ENCODE measurements around the gene LSM4. TPM values are rescaled to one million over a fixed set of nuclear protein-coding genes. Genes with fewer than 3 reads are reported as not detected.

Gene LSM4
- total and polyA plus RNA-seq, 2 of the 13 experiments (the other 11 are each of a cell fraction or from before 2014, with no cell fraction given): 65.8 to 166 TPM

GRCh38 chr19:18300930-18301717 lies 21.8 kb downstream of the LSM4 start (continued):
- no peak for TF ChIP-seq DBP (CRISPR knock-in tag; IDR thresholded peaks at IDR 0.05; ENCODE audit: not compliant biosample characterization)
- no peak for TF ChIP-seq PLRG1 (conservative IDR thresholded peaks at IDR 0.05)
- no peak for TF ChIP-seq ZNF124 (CRISPR knock-in tag; IDR thresholded peaks at IDR 0.05)
- TF ChIP-seq ZNF563 (CRISPR knock-in tag; IDR thresholded peaks at IDR 0.05): no peak
- TF ChIP-seq CENPX (CRISPR knock-in tag; IDR thresholded peaks at IDR 0.05): no peak
- TF ChIP-seq AHDC1 (CRISPR knock-in tag; IDR thresholded peaks at IDR 0.05; ENCODE audit: borderline replicate concordance): no peak
- TF ChIP-seq ZNF749 (CRISPR knock-in tag; IDR thresholded peaks at IDR 0.05; ENCODE audit: borderline replicate concordance): no peak
- TF ChIP-seq CBX1 (IDR thresholded peaks at IDR 0.05; ENCODE audit: low read depth): no peak
- no peak for TF ChIP-seq MTF1 (CRISPR knock-in tag; IDR thresholded peaks at IDR 0.05)
- TF ChIP-seq ZNF281 (CRISPR knock-in tag; IDR thresholded peaks at IDR 0.05; ENCODE audit: borderline replicate concordance): no peak
- no peak for TF ChIP-seq SNRNP70 (IDR thresholded peaks at IDR 0.05; ENCODE audit: low read depth, low read length)
- no peak for TF ChIP-seq CHD2 (IDR thresholded peaks at IDR 0.05; ENCODE audit: low read depth, low read length)
- TF ChIP-seq SPEN (CRISPR knock-in tag; IDR thresholded peaks at IDR 0.05; ENCODE audit: low read depth): peak; percentile 72
- TF ChIP-seq FLYWCH1 (CRISPR knock-in tag; IDR thresholded peaks at IDR 0.05): no peak
- TF ChIP-seq ZNF280D (CRISPR knock-in tag; IDR thresholded peaks at IDR 0.05): no peak
- no peak for TF ChIP-seq KLF13 (CRISPR knock-in tag; IDR thresholded peaks at IDR 0.05)
- TF ChIP-seq ZNF335 (CRISPR knock-in tag; IDR thresholded peaks at IDR 0.05): no peak
